Measurements from ENCODE around the gene IL4.

Gene IL4

GRCh38 chr5:132675936-132676689 lies 2.3 kb downstream of the IL4 start:
- H3K9me2 ChIP-seq (replicated peaks; ENCODE audit: insufficient read depth, low read length): no peaks in the 10 kb centered on the region
- no peaks in the 10 kb centered on the region for H3K36me3 ChIP-seq (ENCODE audit: low read length)
- H3K27ac ChIP-seq (ENCODE audit: low read depth, low read length): no peak overlapping the region
- no peak overlapping the region for H3K4me2 ChIP-seq (ENCODE audit: low read depth, low read length, poor library complexity, severe bottlenecking)
- no peaks in the 10 kb centered on the region for H3K79me2 ChIP-seq (ENCODE audit: insufficient read depth, low read length)
- no peak for TF ChIP-seq EZH2phosphoT487 (conservative IDR thresholded peaks at IDR 0.05; ENCODE audit: low read length)
- TF ChIP-seq CTCF (IDR thresholded peaks at IDR 0.05; ENCODE audit: insufficient read depth, low read length, poor library complexity, severe bottlenecking): no peak
- H3K4me3 ChIP-seq (ENCODE audit: insufficient read depth, low read length, poor library complexity, severe bottlenecking): no peak overlapping the region
- H3F3A ChIP-seq (ENCODE audit: insufficient read depth): no peaks in the 10 kb centered on the region
- no peak overlapping the region for H2AFZ ChIP-seq (ENCODE audit: low read depth, low read length, severe bottlenecking)
- no peaks in the 10 kb centered on the region for H4K20me1 ChIP-seq (ENCODE audit: low read depth, low read length)
- no peaks in the 10 kb centered on the region for H3K9me3 ChIP-seq (ENCODE audit: insufficient read depth, low read length)
- no peaks in the 10 kb centered on the region for H3K27me3 ChIP-seq (ENCODE audit: low read length)
- no peak overlapping the region for H3K9ac ChIP-seq (ENCODE audit: low read length)

GRCh38 chr5:132677191-132677590 lies 3.4 kb downstream of the IL4 start:
- Histone ChIP-seq H2AFZ (ENCODE audit: low read depth, low read length, severe bottlenecking) (no peak overlapping the region), H3K9ac (ENCODE audit: low read length) (no peak overlapping the region)
- no peak for TF ChIP-seq EZH2phosphoT487 (conservative IDR thresholded peaks at IDR 0.05; ENCODE audit: low read length)

GRCh38 chr5:132677682-132678400 lies 4.1 kb downstream of the IL4 start:
- Histone ChIP-seq H3K9ac (ENCODE audit: low read length) (no peak overlapping the region), H3K9me3 (ENCODE audit: insufficient read depth, low read length) (no peaks in the 10 kb centered on the region), H3K36me3 (ENCODE audit: low read length) (no peaks in the 10 kb centered on the region), H3K79me2 (ENCODE audit: insufficient read depth, low read length) (no peaks in the 10 kb centered on the region), H3K4me2 (ENCODE audit: low read depth, low read length, poor library complexity, severe bottlenecking) (no peak overlapping the region), H3K9me2 (replicated peaks; ENCODE audit: insufficient read depth, low read length) (no peaks in the 10 kb centered on the region), H3F3A (ENCODE audit: insufficient read depth) (no peaks in the 10 kb centered on the region), H3K4me3 (ENCODE audit: insufficient read depth, low read length, poor library complexity, severe bottlenecking) (no peak overlapping the region), H3K27ac (ENCODE audit: low read depth, low read length) (no peak overlapping the region), H4K20me1 (ENCODE audit: low read depth, low read length) (no peaks in the 10 kb centered on the region), H2AFZ (ENCODE audit: low read depth, low read length, severe bottlenecking) (no peak overlapping the region), H3K27me3 (ENCODE audit: low read length) (no peaks in the 10 kb centered on the region)
- TF ChIP-seq EZH2phosphoT487 (conservative IDR thresholded peaks at IDR 0.05; ENCODE audit: low read length) (no peak), CTCF (IDR thresholded peaks at IDR 0.05; ENCODE audit: insufficient read depth, low read length, poor library complexity, severe bottlenecking) (no peak)

More at GRCh38 chr5:132677191-132677590, 3.4 kb downstream of the IL4 start:
- H4K20me1 ChIP-seq (ENCODE audit: low read depth, low read length): no peaks in the 10 kb centered on the region
- no peak overlapping the region for H3K4me3 ChIP-seq (ENCODE audit: insufficient read depth, low read length, poor library complexity, severe bottlenecking)
- no peaks in the 10 kb centered on the region for H3K79me2 ChIP-seq (ENCODE audit: insufficient read depth, low read length)
- no peaks in the 10 kb centered on the region for H3K27me3 ChIP-seq (ENCODE audit: low read length)
- no peaks in the 10 kb centered on the region for H3K36me3 ChIP-seq (ENCODE audit: low read length)
- no peaks in the 10 kb centered on the region for H3K9me3 ChIP-seq (ENCODE audit: insufficient read depth, low read length)
- H3K4me2 ChIP-seq (ENCODE audit: low read depth, low read length, poor library complexity, severe bottlenecking): no peak overlapping the region
- no peaks in the 10 kb centered on the region for H3K9me2 ChIP-seq (replicated peaks; ENCODE audit: insufficient read depth, low read length)
- no peak overlapping the region for H3K27ac ChIP-seq (ENCODE audit: low read depth, low read length)
- H3F3A ChIP-seq (ENCODE audit: insufficient read depth): no peaks in the 10 kb centered on the region

- Histone ChIP-seq H3K9me3 (ENCODE audit: insufficient read depth, low read length) (no peaks in the 10 kb centered on the region), H3K79me2 (ENCODE audit: insufficient read depth, low read length) (no peaks in the 10 kb centered on the region), H3K4me2 (ENCODE audit: low read depth, low read length, poor library complexity, severe bottlenecking) (no peak overlapping the region), H3K27me3 (ENCODE audit: low read length) (no peaks in the 10 kb centered on the region), H4K20me1 (ENCODE audit: low read depth, low read length) (no peaks in the 10 kb centered on the region), H3K9me2 (replicated peaks; ENCODE audit: insufficient read depth, low read length) (no peaks in the 10 kb centered on the region), H3K27ac (ENCODE audit: low read depth, low read length) (no peak overlapping the region), H3K9ac (ENCODE audit: low read length) (no peak overlapping the region), H3K36me3 (ENCODE audit: low read length) (no peaks in the 10 kb centered on the region), H3K4me3 (ENCODE audit: insufficient read depth, low read length, poor library complexity, severe bottlenecking) (no peak overlapping the region), H3F3A (ENCODE audit: insufficient read depth) (no peaks in the 10 kb centered on the region), H2AFZ (ENCODE audit: low read depth, low read length, severe bottlenecking) (no peak overlapping the region)
- TF ChIP-seq CTCF (IDR thresholded peaks at IDR 0.05; ENCODE audit: insufficient read depth, low read length, poor library complexity, severe bottlenecking): no peak
- TF ChIP-seq EZH2phosphoT487 (conservative IDR thresholded peaks at IDR 0.05; ENCODE audit: low read length): no peak
These were observed 4.9 kb downstream of the IL4 start for GRCh38 chr5:132678735-132679134.

Data from SU-DHL-6 (cell line).